NB4 (cell line): ENCODE results near the gene IGSF9B.

Source experiments
- DNase-seq: peaks from one replicate; pipeline ENCODE4 v3.0.0; 2010; ENCODE audit warnings: low read depth
- H3K4me3 ChIP-seq: one replicate; pipeline ENCODE4 v1.5.1; 2011; ENCODE audit warnings: mild to moderate bottlenecking, low read depth, low read length, moderate library complexity
- CTCF ChIP-seq: IDR thresholded peaks from one replicate; pipeline ENCODE4 v1.5.1; 2012; ENCODE audit warnings: low read depth, low read length
- MYC ChIP-seq: IDR thresholded peaks from 2 replicates; pipeline ENCODE4 v1.6.1; 2011; ENCODE audit warnings: low read depth, low read length
- POLR2A ChIP-seq: IDR thresholded peaks from 2 replicates; pipeline ENCODE4 v1.6.1; 2011; ENCODE audit warnings: mild to moderate bottlenecking; ENCODE audit not compliant: insufficient read length; ENCODE audit errors: extremely low read depth
- TF ChIP-seq, protein P1 (sequence below): IDR thresholded peaks from 2 replicates; pipeline ENCODE4 v1.6.1; 2011; ENCODE audit warnings: low read depth, low read length

Gene IGSF9B

GRCh38 chr11:133939558-133939957 lies 17.2 kb downstream of the IGSF9B start:
- H3K4me3 ChIP-seq, result no peak overlapping the region
- no peak for DNase-seq
- no peak for TF ChIP-seq MYC
- TF ChIP-seq CTCF, result no peak
- TF ChIP-seq POLR2A, result no peak
- TF ChIP-seq, protein P1, sequence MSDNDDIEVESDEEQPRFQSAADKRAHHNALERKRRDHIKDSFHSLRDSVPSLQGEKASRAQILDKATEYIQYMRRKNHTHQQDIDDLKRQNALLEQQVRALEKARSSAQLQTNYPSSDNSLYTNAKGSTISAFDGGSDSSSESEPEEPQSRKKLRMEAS, result no peak

DNA sequence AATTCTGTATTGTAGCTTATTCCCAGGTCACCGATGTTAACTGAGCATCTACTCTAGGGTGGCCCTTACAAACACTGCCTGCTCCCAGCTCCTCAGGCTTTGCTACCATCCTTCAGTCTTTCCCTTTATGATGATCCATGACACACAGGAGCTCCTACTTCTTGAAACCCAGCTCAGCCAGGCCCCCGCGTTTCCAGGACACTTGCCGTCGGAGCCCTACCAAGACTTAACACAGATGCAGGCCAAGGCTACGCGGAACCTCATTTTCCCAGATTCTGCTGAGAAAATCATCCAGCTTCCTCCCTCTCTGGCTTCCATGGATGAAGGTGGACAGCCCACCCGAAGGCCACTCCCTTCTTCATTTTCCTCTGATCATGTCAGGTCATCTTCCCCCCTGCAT lies 18.6 kb downstream of the IGSF9B start:
- TF ChIP-seq MYC (no peak), POLR2A (no peak), CTCF (no peak)
- TF ChIP-seq, protein P1, result no peak
- H3K4me3 ChIP-seq, result no peak overlapping the region
- no peak for DNase-seq

- TF ChIP-seq MYC (no peak), POLR2A (no peak), CTCF (no peak)
- TF ChIP-seq, protein P1, result no peak
- no peak for DNase-seq
- H3K4me3 ChIP-seq, result no peak overlapping the region
These were observed 19.3 kb downstream of the IGSF9B start for GRCh38 chr11:133937468-133937867.

DNA sequence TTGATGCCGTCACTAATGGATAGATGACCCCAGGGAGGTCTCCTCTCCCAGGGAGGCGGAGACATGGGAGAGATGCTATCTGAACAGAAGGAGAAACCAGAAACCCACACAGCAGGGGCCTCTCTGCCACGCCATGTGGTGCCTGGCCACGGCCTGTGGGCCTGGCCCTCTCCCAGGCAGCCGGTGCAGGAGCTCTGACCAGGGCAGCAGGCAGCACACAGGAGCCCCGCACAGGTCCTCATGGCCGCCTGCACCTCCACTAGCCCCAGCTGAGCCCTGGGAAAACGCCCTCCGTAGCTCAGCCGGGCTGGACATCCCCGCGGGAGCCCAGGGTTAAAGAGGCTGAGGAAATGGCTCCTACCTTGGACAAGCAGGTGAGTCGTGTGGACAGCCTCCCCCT lies 19.8 kb downstream of the IGSF9B start:
- no peak overlapping the region for H3K4me3 ChIP-seq

GRCh38 chr11:133936592-133936991 lies 20.2 kb downstream of the IGSF9B start:
- DNase-seq, result no peak
- TF ChIP-seq MYC (no peak), POLR2A (no peak), CTCF (no peak)
- TF ChIP-seq, protein P1, result no peak
- no peak overlapping the region for H3K4me3 ChIP-seq

More for the DNA sequence above, 19.8 kb downstream of the IGSF9B start:
- no peak for DNase-seq
- TF ChIP-seq, protein P1, result no peak
- TF ChIP-seq CTCF (no peak), POLR2A (no peak)

- TF ChIP-seq POLR2A (no peak), CTCF (no peak), MYC (no peak)
- TF ChIP-seq, protein P1, result no peak
- DNase-seq, result peak; percentile 48
- no peak overlapping the region for H3K4me3 ChIP-seq
These were observed 20.6 kb downstream of the IGSF9B start for GRCh38 chr11:133936136-133936535.
